ENCODE measurements around the gene MAP7D3.
"Not testable (repeated sequence)": the region's sequence is repeated elsewhere in the genome, so short reads cannot be mapped to it uniquely, and the experiment has no call there.

The MAP7D3 gene, protein sequence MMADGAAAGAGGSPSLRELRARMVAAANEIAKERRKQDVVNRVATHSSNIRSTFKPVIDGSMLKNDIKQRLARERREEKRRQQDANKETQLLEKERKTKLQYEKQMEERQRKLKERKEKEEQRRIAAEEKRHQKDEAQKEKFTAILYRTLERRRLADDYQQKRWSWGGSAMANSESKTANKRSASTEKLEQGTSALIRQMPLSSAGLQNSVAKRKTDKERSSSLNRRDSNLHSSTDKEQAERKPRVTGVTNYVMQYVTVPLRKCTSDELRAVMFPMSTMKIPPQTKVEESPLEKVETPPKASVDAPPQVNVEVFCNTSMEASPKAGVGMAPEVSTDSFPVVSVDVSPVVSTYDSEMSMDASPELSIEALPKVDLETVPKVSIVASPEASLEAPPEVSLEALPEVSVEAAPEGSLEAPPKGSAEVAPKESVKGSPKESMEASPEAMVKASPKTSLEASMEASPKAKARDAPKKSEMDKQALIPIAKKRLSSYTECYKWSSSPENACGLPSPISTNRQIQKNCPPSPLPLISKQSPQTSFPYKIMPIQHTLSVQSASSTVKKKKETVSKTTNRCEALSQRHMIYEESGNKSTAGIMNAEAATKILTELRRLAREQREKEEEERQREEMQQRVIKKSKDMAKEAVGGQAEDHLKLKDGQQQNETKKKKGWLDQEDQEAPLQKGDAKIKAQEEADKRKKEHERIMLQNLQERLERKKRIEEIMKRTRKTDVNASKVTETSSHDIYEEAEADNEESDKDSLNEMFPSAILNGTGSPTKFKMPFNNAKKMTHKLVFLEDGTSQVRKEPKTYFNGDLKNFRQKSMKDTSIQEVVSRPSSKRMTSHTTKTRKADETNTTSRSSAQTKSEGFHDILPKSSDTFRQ

DNA sequence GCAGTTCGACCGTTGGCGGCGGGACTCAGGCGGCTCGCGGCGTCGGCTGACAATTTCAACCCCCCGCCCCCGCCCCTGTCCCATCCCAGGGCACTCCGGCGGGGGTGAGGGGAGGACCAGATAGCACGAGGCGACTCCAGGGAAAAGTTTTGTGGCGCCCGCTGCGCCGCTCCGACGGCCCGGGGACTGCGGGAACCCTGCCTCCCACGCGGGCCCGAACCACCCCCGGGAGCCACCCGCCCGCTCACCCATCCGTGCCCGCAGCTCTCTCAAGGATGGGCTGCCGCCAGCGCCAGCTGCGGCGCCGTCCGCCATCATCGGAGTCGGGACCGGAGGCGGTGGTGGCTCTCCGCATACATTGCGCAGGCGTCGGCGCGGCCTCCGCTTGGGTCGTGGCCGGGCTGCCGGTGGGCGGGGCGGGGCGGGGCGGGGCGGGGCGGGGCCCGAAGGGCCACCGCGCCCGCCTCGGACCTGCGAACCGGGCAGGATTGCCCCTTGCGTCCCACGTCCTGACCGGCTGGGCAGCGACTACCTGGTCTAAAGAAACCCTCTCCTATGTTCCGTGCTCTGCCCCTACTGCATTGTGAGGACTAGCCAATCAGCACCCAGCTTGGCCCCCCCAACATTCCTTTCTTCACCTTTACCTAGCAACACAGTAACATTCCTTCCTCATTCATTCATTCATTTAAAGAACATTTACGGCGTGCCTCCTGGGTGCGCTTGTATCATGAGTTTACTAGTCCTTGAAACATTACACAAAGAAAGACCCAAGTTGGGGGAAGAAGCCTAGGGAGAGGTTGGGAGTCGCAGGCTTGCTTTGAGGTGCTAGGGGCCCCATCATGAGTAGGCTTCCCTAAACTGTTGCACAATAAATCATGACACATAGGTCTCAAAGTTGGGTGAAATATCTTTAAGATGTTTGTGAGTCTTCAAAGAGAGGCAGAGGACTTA lies at the start of gene MAP7D3:
Gene MAP7D3 (minus strand): TSS at position 360 of the 951 bp plus-strand sequence. CDS start 42 bp downstream, at position 318.
- peak; percentile 76 for DNase-seq

- DNase-seq: not testable (repeated sequence)
Observed at GRCh38 chrX:136300721-136301120, 49.5 kb upstream of the MAP7D3 start, which contains the start of gene ADGRG4. Gene ADGRG4, plus strand, starts transcription at chrX:136300963. Its CDS starts 7,815 bp downstream, at chrX:136308778.

DNA sequence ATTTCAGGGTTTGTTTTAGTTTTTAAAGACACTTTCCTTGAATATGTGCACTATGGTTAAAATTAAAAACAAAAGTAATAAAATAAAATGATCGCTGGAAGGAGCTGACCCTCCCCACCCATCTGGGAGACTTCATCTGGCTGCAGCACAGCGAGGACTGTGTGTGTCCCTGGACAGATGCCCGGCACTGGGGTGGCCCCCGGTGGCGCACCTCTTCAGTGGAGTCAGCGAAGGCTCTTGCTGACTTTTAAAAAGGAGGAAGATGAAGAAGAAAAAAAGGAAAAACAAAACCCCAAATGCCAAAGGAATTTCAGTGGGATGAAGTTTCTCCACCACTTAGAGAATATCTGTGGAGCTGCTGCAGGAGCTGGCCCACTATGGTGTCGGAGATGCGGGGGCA lies 44.2 kb upstream of the MAP7D3 start:
- DNase-seq: no peak

DNA sequence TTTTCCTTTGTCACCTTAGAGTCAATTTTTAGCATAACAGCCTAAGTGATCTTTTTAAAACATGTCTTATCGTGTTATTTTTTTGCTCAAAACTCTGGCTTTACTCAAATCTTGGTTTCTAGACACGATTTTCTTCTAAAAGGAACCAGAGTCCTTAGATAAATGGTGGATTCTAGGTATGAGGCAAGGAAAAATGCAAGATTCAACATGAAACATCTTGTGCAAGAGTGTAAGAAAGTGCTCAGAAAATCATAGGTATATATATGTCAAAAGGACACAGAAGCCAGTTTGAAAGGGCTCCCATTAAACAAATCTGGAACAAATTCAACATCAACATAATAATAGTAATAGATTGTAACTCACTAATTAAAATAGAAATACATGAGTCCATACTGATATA lies 41.5 kb upstream of the MAP7D3 start:
- no peak for DNase-seq

DNA sequence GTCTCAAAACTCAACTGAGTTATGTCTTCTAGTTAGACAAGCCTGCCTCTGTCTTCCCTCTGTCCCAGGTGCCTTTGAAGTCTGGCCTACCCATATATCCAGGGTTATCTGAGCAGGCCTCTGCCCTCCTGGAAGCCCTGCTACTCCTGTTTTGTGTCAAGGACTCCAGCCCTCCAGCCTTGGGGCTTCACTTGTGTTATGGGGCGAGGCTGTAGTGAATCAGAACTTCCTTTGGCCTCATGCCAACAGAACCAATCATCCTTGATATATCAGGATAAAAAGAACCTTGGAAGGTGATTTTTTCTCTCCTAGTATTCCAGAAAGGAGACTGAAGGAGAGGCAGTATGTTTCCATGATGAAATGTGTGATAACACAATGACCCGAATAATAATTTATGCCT lies 40.6 kb upstream of the MAP7D3 start:
- DNase-seq: no peak

GRCh38 chrX:136286375-136286774 lies 35.2 kb upstream of the MAP7D3 start:
- not testable (repeated sequence) for DNase-seq

DNA sequence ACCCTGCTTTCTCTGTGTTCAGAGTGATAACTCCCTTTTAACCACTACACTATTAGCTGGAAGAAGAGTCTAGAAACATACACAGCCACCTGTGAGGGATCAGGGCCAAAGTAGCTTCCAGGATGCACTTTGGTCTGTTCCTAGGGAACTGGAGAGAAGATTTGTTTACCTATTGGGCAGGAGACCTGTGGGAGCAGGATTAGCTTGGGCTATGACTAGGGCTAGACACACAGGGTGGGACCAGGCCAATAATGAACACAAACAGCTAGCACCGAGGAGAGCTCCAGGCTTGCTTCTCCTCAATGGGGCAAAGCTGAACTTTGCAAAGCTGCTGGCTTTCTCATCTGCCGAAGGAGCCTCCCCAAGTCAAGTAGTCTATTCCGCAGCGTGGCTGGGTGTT lies 24.4 kb upstream of the MAP7D3 start:
- no peak for DNase-seq

DNA sequence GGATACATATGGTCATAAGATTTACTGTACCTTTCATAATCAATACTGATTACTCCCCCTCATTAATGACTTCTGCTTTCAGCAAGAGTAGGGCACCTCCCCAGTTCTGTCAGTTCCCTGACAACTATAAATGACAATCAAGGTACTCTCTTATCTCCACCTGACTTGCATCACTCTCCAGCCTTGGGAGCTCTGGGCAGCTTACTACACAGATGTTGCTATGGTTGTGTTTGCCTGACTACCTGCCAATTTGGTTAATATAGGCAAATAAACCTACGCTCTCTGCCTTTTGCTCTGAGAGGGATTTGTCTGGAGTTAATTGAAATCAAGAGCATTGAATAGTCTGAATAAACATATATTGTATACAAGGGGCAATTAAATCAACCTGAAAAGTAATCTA lies 22.8 kb upstream of the MAP7D3 start:
- DNase-seq: no peak

GRCh38 chrX:136272325-136272724 lies 21.1 kb upstream of the MAP7D3 start:
- DNase-seq: peak; percentile 11

DNA sequence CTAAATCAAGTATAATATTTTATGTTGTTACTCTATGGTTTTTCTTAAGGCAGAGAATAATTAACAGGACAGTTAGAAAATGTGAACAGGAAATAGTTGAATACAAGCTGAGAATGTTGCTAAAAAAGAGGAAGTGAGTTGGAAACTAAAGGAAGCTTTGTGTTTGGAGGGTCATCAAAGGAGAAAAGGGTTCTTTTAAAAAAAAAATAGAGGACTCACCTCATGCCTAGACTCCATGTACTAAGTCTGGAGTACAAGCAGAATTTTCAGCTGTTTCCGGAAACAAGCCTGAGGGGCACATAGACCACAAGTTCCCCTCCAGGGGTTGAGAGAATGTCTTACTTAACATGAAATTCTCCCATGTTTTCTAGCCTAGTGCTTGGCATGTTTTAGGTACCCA lies 20.1 kb upstream of the MAP7D3 start:
- no peak for DNase-seq

GRCh38 chrX:136269921-136270320 lies 18.7 kb upstream of the MAP7D3 start:
- DNase-seq: no peak

GRCh38 chrX:136268051-136269048 lies 17.1 kb upstream of the MAP7D3 start:
- peak; percentile 61 for DNase-seq

DNA sequence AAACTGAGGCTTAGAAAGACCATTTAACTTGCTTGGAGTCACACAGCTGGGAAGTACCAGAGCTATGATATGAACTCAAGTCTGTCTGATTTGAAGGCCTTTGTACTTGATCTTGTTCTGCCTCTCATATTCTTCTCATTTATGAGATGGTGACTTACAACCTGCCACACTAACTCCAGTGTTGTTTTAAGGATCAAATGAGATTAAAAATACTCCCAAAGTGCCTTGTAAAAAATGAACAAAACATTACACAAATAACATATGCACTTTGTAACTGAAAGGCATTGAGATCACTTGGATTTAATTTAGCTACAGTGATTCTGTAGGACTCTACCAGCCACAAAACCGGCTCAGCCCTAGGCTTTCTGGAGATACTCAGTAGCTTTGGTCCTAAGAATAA lies 15.6 kb upstream of the MAP7D3 start:
- no peak for DNase-seq

DNA sequence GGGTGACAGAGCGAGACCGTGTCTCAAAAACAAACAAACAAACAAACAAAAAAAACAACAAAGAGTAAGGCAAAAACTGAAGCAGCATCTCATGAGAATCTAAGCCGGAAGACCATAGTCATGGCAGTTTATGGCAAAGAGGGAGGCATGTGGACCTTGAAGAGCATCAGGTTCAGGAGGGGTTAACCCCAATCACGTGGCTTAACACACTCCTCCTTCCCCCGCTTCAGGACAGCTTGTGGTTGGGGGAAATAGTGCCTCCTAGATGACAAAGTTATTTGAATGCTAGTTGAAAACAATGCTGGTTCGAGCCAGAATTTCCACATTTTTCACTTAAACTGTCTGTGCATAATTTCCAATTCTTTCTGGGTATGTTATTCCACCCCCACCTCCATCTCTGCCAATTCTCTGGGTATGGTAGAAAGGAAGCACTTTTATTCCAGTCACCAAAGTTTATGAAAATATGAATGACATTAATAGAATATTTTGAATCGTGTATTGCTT lies 11.7 kb upstream of the MAP7D3 start:
- DNase-seq: no peak

DNA sequence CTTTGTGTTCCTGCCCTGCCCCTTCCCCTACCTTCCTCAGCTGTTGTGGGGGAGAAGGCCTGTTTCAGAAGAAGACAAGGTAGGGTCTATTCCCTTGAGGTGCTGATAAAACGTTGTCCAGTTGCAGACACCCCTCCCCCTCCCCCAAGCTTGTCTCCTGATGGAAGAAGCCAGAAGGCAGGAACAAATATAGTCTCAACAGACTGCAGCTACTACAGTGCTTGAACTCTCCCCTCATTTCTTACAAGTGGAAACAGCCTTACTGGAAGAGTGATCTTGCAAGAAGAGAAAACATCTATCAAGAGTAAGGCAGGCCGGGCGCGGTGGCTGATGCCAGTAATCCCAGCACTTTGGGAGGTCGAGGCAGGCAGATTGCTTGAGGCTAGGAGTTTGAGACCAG lies 11.0 kb upstream of the MAP7D3 start:
- DNase-seq: no peak

DNA sequence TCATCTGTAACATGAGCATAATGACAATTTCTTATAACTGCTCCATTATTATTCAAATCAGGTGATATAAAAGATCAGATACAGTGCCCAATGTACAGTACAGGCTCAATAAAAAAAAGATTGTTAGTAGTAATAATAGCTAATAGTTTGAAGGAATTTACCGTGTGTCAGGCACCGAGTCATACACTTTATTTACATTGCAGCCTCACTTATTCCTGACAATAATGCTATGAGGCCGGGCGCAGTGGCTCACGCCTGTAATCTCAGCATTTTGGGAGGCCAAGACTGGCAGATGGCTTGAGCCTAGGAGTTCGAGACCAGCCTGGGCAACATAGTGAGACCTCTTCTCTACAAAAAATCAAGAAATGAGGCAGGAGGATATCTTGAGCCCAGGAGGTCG lies 10.1 kb upstream of the MAP7D3 start:
- DNase-seq: no peak

DNA sequence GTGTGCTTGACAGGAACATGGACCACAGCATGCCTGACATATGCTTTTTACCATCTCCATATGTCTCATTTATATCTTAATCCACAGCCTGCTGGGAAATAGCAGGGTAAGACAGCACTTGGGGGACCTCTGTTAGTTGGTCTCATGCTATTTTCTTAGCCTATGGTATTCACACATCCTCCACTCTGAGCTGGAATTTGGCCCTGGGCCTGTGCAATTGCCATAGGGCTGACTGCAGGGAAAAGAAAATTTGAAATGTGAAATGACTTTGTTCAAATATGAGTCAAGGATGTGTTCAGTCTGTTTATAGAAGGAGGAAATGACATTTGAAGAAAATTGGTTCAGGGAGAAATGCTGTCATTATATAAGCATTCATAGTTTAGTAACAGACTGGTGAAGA lies 9.6 kb upstream of the MAP7D3 start:
- peak; percentile 12 for DNase-seq

- no peak for DNase-seq
Observed at GRCh38 chrX:136259543-136259942, 8.3 kb upstream of the MAP7D3 start.

GRCh38 chrX:136258951-136259350 lies 7.8 kb upstream of the MAP7D3 start:
- no peak for DNase-seq

DNA sequence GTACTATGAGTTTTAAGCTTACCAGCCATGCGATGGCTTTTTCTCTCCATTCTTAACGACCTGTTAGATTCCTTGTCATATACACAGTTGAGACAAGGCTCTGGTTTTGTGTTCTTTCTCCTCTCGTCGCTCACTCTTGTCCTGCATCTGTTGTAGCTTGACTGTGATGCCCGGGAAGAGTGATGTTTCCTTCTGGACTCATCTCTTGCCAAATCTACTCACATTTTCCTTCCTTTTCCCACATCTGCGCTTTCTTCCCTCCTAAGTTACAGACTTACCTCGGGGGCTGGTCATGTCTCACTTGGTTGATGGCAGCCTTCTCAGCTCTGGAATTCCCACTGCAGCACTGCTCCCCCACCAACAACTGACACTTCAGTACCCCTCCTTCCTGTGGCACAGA lies 4.8 kb upstream of the MAP7D3 start:
- DNase-seq: no peak

DNA sequence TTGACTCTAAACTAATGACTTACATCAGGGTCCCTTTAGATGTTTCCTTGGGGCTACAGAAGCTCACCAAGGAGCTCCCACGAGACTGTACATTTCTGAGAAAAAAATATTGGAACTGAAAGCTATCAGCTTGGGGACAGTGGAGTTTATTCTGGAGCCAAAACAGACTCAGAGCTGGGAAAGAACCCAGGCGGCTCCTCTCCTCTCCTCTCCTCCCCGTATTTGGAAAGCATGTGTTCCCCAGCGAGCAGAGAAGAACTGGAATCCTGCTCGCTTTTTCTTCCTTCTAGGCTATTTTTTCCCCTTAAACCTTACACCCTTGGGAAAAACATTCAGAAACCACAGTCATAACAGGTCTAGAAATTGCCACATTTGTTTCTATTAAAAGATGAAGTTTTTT lies 4.3 kb upstream of the MAP7D3 start:
- DNase-seq: no peak
